K562 (cell line): ENCODE measurements around the gene TMED5. TPM values are rescaled to one million over a fixed set of nuclear protein-coding genes. Genes with fewer than 3 reads are reported as not detected.

Experiments used
- ATAC-seq: fragments of 200-7000 bp; cut with Tn5 transposase; 3 replicates; pipeline ENCODE4 v1.9.1; 2020; ENCODE audit warnings: moderate library complexity
- BruUV-seq: library from RNA; stranded (reverse); fragments of 400-500 nt; replicated peaks from 2 replicates; lab custom pipeline; 2021; lab: Mats Ljungman, UMichigan
- CTCF ChIA-PET: fragments of 300-600 bp; formaldehyde crosslinking; extraction: SDS; loops from one replicate; lab custom pipeline; 2021; ENCODE audit warnings: low intra/inter-chr PET ratio; lab: Yijun Ruan, JAX
- POLR2A ChIA-PET: fragments of 300-600, 350-650 bp; sonication (Branson Sonifier 250); formaldehyde crosslinking; extraction: SDS; loops from one replicate; lab custom pipeline; 2021; ENCODE audit warnings: antibody characterized with exemption, inconsistent platforms; lab: Yijun Ruan, JAX
- DNase-seq, 4 experiments: peaks; one replicate each; pipeline versions ENCODE4 v3.0.0 to v3.0.0-alpha.2; 2011 to 2018; ENCODE audit warnings: low spot score in 3 of 4, mixed read lengths in 3 of 4; ENCODE audit errors: extremely low read depth in 1 of 4
- FAIRE-seq: peaks from 2 replicates; lab custom pipeline; 2011; peaks lifted over from hg19 to GRCh38; lab: Jason Lieb, UNC
- H2AFZ ChIP-seq: 2 replicates; pipeline ENCODE4 v1.6.0; 2011; ENCODE audit warnings: low read depth, low read length, control low read depth, inconsistent platforms
- H3K27ac ChIP-seq: fragments of 200-600 bp; 3 replicates; pipeline ENCODE4 v1.8.0; 2011; ENCODE audit warnings: low read depth, mild to moderate bottlenecking, control low read depth, inconsistent platforms, low read length, moderate library complexity, mixed read lengths; ENCODE audit errors: extremely low read depth
- H3K27me3 ChIP-seq, 2 experiments: fragments of 300-600 bp in 1 of 2; 2 replicates in 1 of 2; 3 replicates in 1 of 2; pipeline versions ENCODE4 v1.6.0 to v1.8.0; 2011; ENCODE audit warnings: inconsistent platforms in 2 of 2, low read length in 2 of 2, mild to moderate bottlenecking in 1 of 2, mixed read lengths in 1 of 2, moderate library complexity in 1 of 2; ENCODE audit not compliant: control insufficient read depth in 2 of 2, insufficient read depth in 2 of 2
- H3K36me3 ChIP-seq: fragments of 300-600 bp; 3 replicates; pipeline ENCODE4 v1.8.0; 2011; ENCODE audit warnings: mild to moderate bottlenecking, low read length, inconsistent platforms; ENCODE audit not compliant: control insufficient read depth, insufficient read depth
- H3K4me1 ChIP-seq, 2 experiments: fragments of 200-600 bp in 1 of 2; replicated peaks in 1 of 2; 2 replicates in 1 of 2; 3 replicates in 1 of 2; pipeline versions ENCODE4 v1.5.1 to v1.8.0; 2011; ENCODE audit warnings: inconsistent platforms in 2 of 2, low read length in 2 of 2, mild to moderate bottlenecking in 1 of 2, mixed read lengths in 1 of 2, moderate library complexity in 1 of 2; ENCODE audit not compliant: control insufficient read depth in 2 of 2, insufficient read depth in 2 of 2
- H3K4me2 ChIP-seq: 2 replicates; pipeline ENCODE4 v1.6.1; 2011; ENCODE audit warnings: low read length, control low read depth, inconsistent platforms, mixed read lengths; ENCODE audit not compliant: insufficient read depth
- H3K4me3 ChIP-seq: fragments of 200-600 bp; sonication (generic), shearing (Covaris generic); 2 replicates; pipeline ENCODE4 v1.5.1; 2016; ENCODE audit warnings: control low read depth, inconsistent platforms
- H3K79me2 ChIP-seq: fragments of 200-600 bp; 3 replicates; pipeline ENCODE4 v1.8.0; 2011; ENCODE audit warnings: low read length, inconsistent platforms; ENCODE audit not compliant: control insufficient read depth, insufficient read depth
- H3K9ac ChIP-seq, 2 experiments: 2 replicates each; pipeline versions ENCODE4 v1.6.0 to v1.6.1; 2011; ENCODE audit warnings: low read depth in 2 of 2, low read length in 2 of 2, control low read depth in 1 of 2, inconsistent platforms in 1 of 2, mild to moderate bottlenecking in 1 of 2, mixed read lengths in 1 of 2; ENCODE audit not compliant: insufficient read depth in 1 of 2
- H3K9me1 ChIP-seq: one replicate; pipeline ENCODE4 v1.6.0; 2011; ENCODE audit warnings: inconsistent platforms, mild to moderate bottlenecking, low read length, moderate library complexity; ENCODE audit not compliant: control insufficient read depth, insufficient read depth
- H3K9me3 ChIP-seq: replicated peaks from 2 replicates; pipeline ENCODE4 v1.5.1; 2011; ENCODE audit warnings: low read depth, low read length, inconsistent platforms; ENCODE audit not compliant: control insufficient read depth, insufficient read depth
- H4K20me1 ChIP-seq: replicated peaks from 2 replicates; pipeline ENCODE4 v1.6.1; 2011; ENCODE audit warnings: low read length, inconsistent platforms, mixed read lengths; ENCODE audit not compliant: control insufficient read depth, insufficient read depth
- CEBPB ChIP-seq: fragments of 450-650 bp; IDR thresholded peaks from 2 replicates; pipeline ENCODE4 v1.6.1; 2016; ENCODE audit warnings: missing genetic modification characterization, missing compliant biosample characterization
- CEBPG ChIP-seq, 3 experiments: fragments of 200-800 bp in 1 of 3; sonication (Bioruptor generic) in 1 of 3; sonication (generic) in 1 of 3; formaldehyde crosslinking in 1 of 3; IDR thresholded peaks in 2 of 3; conservative IDR thresholded peaks in 1 of 3; 2 replicates each; pipeline versions ENCODE4 v1.6.1 to v1.8.0; 2016 to 2022; ENCODE audit warnings: missing compliant biosample characterization in 2 of 3, missing genetic modification characterization in 2 of 3, mild to moderate bottlenecking in 1 of 3, missing genetic modification reagents in 1 of 3
- PHTF2 ChIP-seq: fragments of 250-450 bp; sonication (Bioruptor Pico); IDR thresholded peaks from 2 replicates; pipeline ENCODE4 v1.5.0; 2021; ENCODE audit warnings: mild to moderate bottlenecking
- RCOR1 ChIP-seq, 2 experiments: IDR thresholded peaks; 2 replicates each; pipeline ENCODE4 v1.6.1; 2012; ENCODE audit warnings: low read depth in 2 of 2, low read length in 2 of 2, borderline replicate concordance in 1 of 2, improper control_type of control experiment in 1 of 2
- SIN3A ChIP-seq, 2 experiments: fragments of 150-350 bp in 1 of 2; IDR thresholded peaks; 2 replicates each; pipeline ENCODE4 v1.6.1; 2011 to 2016; ENCODE audit warnings: borderline replicate concordance in 2 of 2, low read depth in 2 of 2, low read length in 2 of 2, mild to moderate bottlenecking in 2 of 2, moderate library complexity in 2 of 2; ENCODE audit not compliant: control insufficient read depth in 1 of 2
- ZEB2 ChIP-seq: fragments of 450-650 bp; IDR thresholded peaks from 2 replicates; pipeline ENCODE4 v1.6.1; 2016
- ZNF316 ChIP-seq: fragments of 450-650 bp; IDR thresholded peaks from 2 replicates; pipeline ENCODE4 v1.6.1; 2016
- WGBS: fragments of 100-300 bp; shearing (Covaris generic); methylation state at CpG from one replicate; pipeline ENCODE4 v1.1.6; 2016; ENCODE audit warnings: low coverage, mixed read lengths; ENCODE audit not compliant: insufficient coverage; ENCODE audit errors: missing lambda C conversion rate; 5-methylcytosine and 5-hydroxymethylcytosine counted together
- in situ Hi-C: fragments of 300-500 bp; cut with MboI; formaldehyde crosslinking; loops from 4 replicates; pipeline ENCODE4 v1.15.0; 2018; ENCODE audit warnings: inconsistent platforms, mixed read lengths
- intact Hi-C: fragments of 100-400 bp; cut with micrococcal nuclease; formaldehyde crosslinking; loops from 2 replicates; pipeline ENCODE4 v1.14.2; 2022
- polyA plus RNA-seq, 8 experiments: library from polyadenylated mRNA; depleted of rRNA in 4 of 8; stranded (reverse) in 5 of 8; unstranded in 3 of 8; fragments of >200 nt; fragmentation: Nextera tagmentation in 2 of 8; fragmentation: Illumina TruSeq in 1 of 8; extraction: Ambion mirVana in 2 of 8; extraction: Trizol in 1 of 8; gene quantifications; 2 replicates each; pipeline versions ENCODE4 v1.2.1 to v1.2.3, GENCODE V29; 2011 to 2014; ENCODE audit warnings: inconsistent platforms in 1 of 8, missing spikeins in 1 of 8
- total RNA-seq, 7 experiments: library from RNA; depleted of rRNA in 6 of 7; stranded (reverse); fragments of >200 nt in 6 of 7; fragmentation: Illumina TruSeq in 2 of 7; extraction: Trizol in 2 of 7; gene quantifications; 2 replicates each; pipeline versions ENCODE4 v1.2.1 to v1.2.3, GENCODE V29; 2011 to 2021; ENCODE audit warnings: low replicate concordance in 1 of 7
- TF ChIP-seq, protein P1 (sequence below): fragments of 450-650 bp; IDR thresholded peaks from 2 replicates; pipeline ENCODE4 v1.7.1; 2018; ENCODE audit warnings: mild to moderate bottlenecking, low read depth; ENCODE audit not compliant: partially characterized antibody
- TF ChIP-seq, protein P2 (sequence below): fragments of 450-650 bp; IDR thresholded peaks from 2 replicates; pipeline ENCODE4 v1.6.1; 2017; ENCODE audit warnings: mild to moderate bottlenecking, moderate library complexity
- TF ChIP-seq, protein P3 (sequence below): fragments of 450-650 bp; IDR thresholded peaks from 2 replicates; pipeline ENCODE4 v1.6.1; 2014; ENCODE audit warnings: low read depth, mild to moderate bottlenecking, moderate library complexity, borderline replicate concordance
- TF ChIP-seq, protein P4 (sequence below), 2 experiments: fragments of 450-650 bp in 1 of 2; sonication (generic) in 1 of 2; formaldehyde crosslinking in 1 of 2; IDR thresholded peaks in 1 of 2; conservative IDR thresholded peaks in 1 of 2; 2 replicates each; pipeline versions ENCODE4 v1.6.1 to v1.8.1; 2016 to 2023; ENCODE audit warnings: mild to moderate bottlenecking in 2 of 2, moderate library complexity in 2 of 2, inconsistent platforms in 1 of 2, missing genetic modification reagents in 1 of 2

Gene TMED5
- total and polyA plus RNA-seq, 9 of the 15 experiments (the other 6 are each of a cell fraction or from before 2014, with no cell fraction given) = 28.7 to 83.7 (median 67.2) TPM

DNA sequence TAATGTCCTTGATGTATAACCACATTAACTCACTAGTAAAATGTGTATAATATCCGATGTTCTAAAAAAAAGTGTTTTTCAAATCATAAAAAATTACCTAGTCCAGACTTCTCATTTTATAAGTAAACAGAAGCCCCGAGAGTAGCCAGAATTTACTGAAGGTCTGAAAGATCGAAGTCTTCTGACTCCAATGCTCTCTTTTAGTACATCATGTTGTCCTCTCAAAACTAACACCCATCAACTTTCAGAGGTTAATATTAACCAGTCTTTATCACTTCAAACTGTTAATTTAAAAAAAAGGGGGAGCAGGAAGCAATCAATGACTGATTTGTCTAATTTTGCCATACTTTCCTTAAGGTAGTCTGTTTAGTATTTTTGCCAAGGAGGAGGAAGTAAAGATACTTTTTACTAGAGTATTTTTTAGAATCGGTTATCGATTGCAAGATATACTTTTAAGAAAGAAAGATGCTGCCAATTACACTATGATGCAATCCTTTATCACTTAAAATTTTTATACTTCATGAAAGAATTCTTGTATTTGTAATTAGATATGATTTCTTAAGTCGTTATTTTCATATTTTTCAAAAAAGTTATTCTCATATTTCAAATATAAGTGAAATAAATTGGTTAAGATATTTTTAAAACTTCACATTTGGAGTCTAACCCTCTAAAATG, 25.8 kb upstream of the TMED5 start:
- Histone ChIP-seq H3K9me3 (no peaks in the 10 kb centered on the region), H3K36me3 (peaks cover 69% of the 10 kb centered on the region), H3K9ac (no peak overlapping the region), H3K9me1 (no peaks in the 10 kb centered on the region), H2AFZ (no peak overlapping the region), H3K4me1 (no peaks in the 10 kb centered on the region), H4K20me1 (no peaks in the 10 kb centered on the region), H3K79me2 (no peaks in the 10 kb centered on the region), H3K4me2 (no peak overlapping the region), H3K4me3 (no peak overlapping the region), H3K27ac (no peak overlapping the region), H3K27me3 (no peaks in the 10 kb centered on the region)
- FAIRE-seq = no peak
- no peak for DNase-seq
- TF ChIP-seq, protein P1, sequence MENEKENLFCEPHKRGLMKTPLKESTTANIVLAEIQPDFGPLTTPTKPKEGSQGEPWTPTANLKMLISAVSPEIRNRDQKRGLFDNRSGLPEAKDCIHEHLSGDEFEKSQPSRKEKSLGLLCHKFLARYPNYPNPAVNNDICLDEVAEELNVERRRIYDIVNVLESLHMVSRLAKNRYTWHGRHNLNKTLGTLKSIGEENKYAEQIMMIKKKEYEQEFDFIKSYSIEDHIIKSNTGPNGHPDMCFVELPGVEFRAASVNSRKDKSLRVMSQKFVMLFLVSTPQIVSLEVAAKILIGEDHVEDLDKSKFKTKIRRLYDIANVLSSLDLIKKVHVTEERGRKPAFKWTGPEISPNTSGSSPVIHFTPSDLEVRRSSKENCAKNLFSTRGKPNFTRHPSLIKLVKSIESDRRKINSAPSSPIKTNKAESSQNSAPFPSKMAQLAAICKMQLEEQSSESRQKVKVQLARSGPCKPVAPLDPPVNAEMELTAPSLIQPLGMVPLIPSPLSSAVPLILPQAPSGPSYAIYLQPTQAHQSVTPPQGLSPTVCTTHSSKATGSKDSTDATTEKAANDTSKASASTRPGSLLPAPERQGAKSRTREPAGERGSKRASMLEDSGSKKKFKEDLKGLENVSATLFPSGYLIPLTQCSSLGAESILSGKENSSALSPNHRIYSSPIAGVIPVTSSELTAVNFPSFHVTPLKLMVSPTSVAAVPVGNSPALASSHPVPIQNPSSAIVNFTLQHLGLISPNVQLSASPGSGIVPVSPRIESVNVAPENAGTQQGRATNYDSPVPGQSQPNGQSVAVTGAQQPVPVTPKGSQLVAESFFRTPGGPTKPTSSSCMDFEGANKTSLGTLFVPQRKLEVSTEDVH = no peak
- TF ChIP-seq, protein P2, sequence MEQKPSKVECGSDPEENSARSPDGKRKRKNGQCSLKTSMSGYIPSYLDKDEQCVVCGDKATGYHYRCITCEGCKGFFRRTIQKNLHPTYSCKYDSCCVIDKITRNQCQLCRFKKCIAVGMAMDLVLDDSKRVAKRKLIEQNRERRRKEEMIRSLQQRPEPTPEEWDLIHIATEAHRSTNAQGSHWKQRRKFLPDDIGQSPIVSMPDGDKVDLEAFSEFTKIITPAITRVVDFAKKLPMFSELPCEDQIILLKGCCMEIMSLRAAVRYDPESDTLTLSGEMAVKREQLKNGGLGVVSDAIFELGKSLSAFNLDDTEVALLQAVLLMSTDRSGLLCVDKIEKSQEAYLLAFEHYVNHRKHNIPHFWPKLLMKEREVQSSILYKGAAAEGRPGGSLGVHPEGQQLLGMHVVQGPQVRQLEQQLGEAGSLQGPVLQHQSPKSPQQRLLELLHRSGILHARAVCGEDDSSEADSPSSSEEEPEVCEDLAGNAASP = no peak
- TF ChIP-seq ZEB2 = no peak
- no peak for TF ChIP-seq RCOR1 (IDR thresholded peaks at IDR 0.05; ENCODE audit: borderline replicate concordance in 1 of 2, low read depth in 2 of 2, low read length in 2 of 2)
- TF ChIP-seq ZNF316 = no peak
- TF ChIP-seq PHTF2 (CRISPR knock-in tag) = no peak
- no peak for TF ChIP-seq SIN3A (IDR thresholded peaks at IDR 0.05; ENCODE audit: borderline replicate concordance in 2 of 2, control insufficient read depth in 1 of 2, low read depth in 2 of 2, low read length in 2 of 2)
- TF ChIP-seq CEBPG (CRISPR knock-in tag; IDR thresholded peaks at IDR 0.05) = no peak
- peak; percentile 67 to 85 for TF ChIP-seq CEBPG (tag; conservative IDR thresholded peaks at IDR 0.05 in 1 of 2, IDR thresholded peaks at IDR 0.05 in 1 of 2)
- TF ChIP-seq, protein P3, sequence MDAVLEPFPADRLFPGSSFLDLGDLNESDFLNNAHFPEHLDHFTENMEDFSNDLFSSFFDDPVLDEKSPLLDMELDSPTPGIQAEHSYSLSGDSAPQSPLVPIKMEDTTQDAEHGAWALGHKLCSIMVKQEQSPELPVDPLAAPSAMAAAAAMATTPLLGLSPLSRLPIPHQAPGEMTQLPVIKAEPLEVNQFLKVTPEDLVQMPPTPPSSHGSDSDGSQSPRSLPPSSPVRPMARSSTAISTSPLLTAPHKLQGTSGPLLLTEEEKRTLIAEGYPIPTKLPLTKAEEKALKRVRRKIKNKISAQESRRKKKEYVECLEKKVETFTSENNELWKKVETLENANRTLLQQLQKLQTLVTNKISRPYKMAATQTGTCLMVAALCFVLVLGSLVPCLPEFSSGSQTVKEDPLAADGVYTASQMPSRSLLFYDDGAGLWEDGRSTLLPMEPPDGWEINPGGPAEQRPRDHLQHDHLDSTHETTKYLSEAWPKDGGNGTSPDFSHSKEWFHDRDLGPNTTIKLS = no peak
- peak; percentile 25; the same call in 1 of the 2 replicates for TF ChIP-seq CEBPB (tag)
- TF ChIP-seq, protein P4, sequence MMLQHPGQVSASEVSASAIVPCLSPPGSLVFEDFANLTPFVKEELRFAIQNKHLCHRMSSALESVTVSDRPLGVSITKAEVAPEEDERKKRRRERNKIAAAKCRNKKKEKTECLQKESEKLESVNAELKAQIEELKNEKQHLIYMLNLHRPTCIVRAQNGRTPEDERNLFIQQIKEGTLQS (IDR thresholded peaks at IDR 0.05) = peak; percentile 49; the same call in 1 of the 2 replicates
- TF ChIP-seq, protein P4 (CRISPR knock-in tag; conservative IDR thresholded peaks at IDR 0.05) = no peak
- ChIA-PET POLR2A (no interaction called here), CTCF (no interaction called here)
- no TSS peak for BruUV-seq
- intact Hi-C loops (no loop called here), in situ Hi-C loops (no loop called here)
- ATAC-seq = no peak
- WGBS = 87% methylated on average over 6 of the region's 6 CpGs
